Gastrocnemius medialis (tissue), 4 donors: ENCODE measurements around the gene SSU72.
"Not testable (repeated sequence)": the region's sequence is repeated elsewhere in the genome, so short reads cannot be mapped to it uniquely, and the experiment has no call there.

Experiments
- CTCF ChIP-seq, 5 experiments: fragments of 450-650 bp in 3 of 5; fragments of 200-600 bp in 2 of 5; sonication (generic) in 2 of 5; IDR thresholded peaks in 4 of 5; conservative IDR thresholded peaks in 1 of 5; 1 replicate in 4 of 5; 2 replicates in 1 of 5; pipeline ENCODE4 v1.5.1; 2016 to 2019; ENCODE audit warnings: antibody characterized with exemption in 5 of 5, mild to moderate bottlenecking in 3 of 5, moderate library complexity in 3 of 5
- POLR2A ChIP-seq, 2 donors: fragments of 450-650 bp; IDR thresholded peaks; one replicate each; pipeline ENCODE4 v1.6.1; 2017; ENCODE audit warnings: antibody characterized with exemption in 2 of 2, mild to moderate bottlenecking in 2 of 2, moderate library complexity in 2 of 2

GRCh38 chr1:1495461-1495975, 79.1 kb downstream of the SSU72 start:
- TF ChIP-seq CTCF (IDR thresholded peaks at IDR 0.05 in 4 of 5, conservative IDR thresholded peaks at IDR 0.05 in 1 of 5); POLR2A (IDR thresholded peaks at IDR 0.05): not testable (repeated sequence)
